IMR-90 (cell line): ENCODE measurements around the gene GNAI3. TPM values are rescaled to one million over a fixed set of nuclear protein-coding genes. Genes with fewer than 3 reads are reported as not detected.

Source experiments
- ATAC-seq: fragments of 200-7000 bp; cut with Tn5 transposase; 2 replicates; pipeline ENCODE4 v1.9.1; 2020; ENCODE audit warnings: low read depth, mild to moderate bottlenecking, moderate library complexity
- BruUV-seq: library from RNA; stranded (reverse); fragments of 400-500 nt; replicated peaks from 2 replicates; lab custom pipeline; 2021; lab: Mats Ljungman, UMichigan
- CTCF ChIA-PET: fragments of 300-600 bp; formaldehyde crosslinking; extraction: SDS; loops from one replicate; lab custom pipeline; 2021; ENCODE audit warnings: antibody characterized with exemption; lab: Yijun Ruan, JAX
- POLR2A ChIA-PET: fragments of 300-600 bp; sonication (Branson Sonifier 250); formaldehyde crosslinking; loops from one replicate; lab custom pipeline; 2022; ENCODE audit warnings: antibody characterized with exemption; ENCODE audit not compliant: unreplicated experiment; lab: Charles Lee
- DNase-seq: peaks from one replicate; pipeline ENCODE4 v3.0.0; 2013
- H2AFZ ChIP-seq: replicated peaks from 2 replicates; pipeline ENCODE3; 2013; ENCODE audit warnings: low read length, mild to moderate bottlenecking; ENCODE audit not compliant: poor library complexity
- H2AK5ac ChIP-seq: 2 replicates; pipeline ENCODE4 v1.6.1; 2013; ENCODE audit warnings: low read depth, low read length, inconsistent platforms
- H2AK9ac ChIP-seq: replicated peaks from 2 replicates; pipeline ENCODE3; 2013; ENCODE audit warnings: mild to moderate bottlenecking, low read depth, low read length, moderate library complexity; ENCODE audit not compliant: poor library complexity
- H2BK120ac ChIP-seq: 2 replicates; pipeline ENCODE4 v1.6.1; 2013; ENCODE audit warnings: low read depth, low read length, inconsistent platforms
- H2BK15ac ChIP-seq: 3 replicates; pipeline ENCODE4 v1.6.1; 2013; ENCODE audit warnings: low read depth, low read length, inconsistent platforms
- H2BK20ac ChIP-seq: 2 replicates; pipeline ENCODE4 v1.6.1; 2013; ENCODE audit warnings: low read depth, mild to moderate bottlenecking, inconsistent platforms, low read length, moderate library complexity
- H2BK5ac ChIP-seq: 2 replicates; pipeline ENCODE4 v1.6.1; 2013; ENCODE audit warnings: mild to moderate bottlenecking, low read depth, low read length, inconsistent platforms; ENCODE audit not compliant: poor library complexity, severe bottlenecking
- H3K14ac ChIP-seq: replicated peaks from 2 replicates; pipeline ENCODE4 v1.6.1; 2013; ENCODE audit warnings: low read depth, low read length, inconsistent platforms
- H3K18ac ChIP-seq: 2 replicates; pipeline ENCODE4 v1.6.1; 2013; ENCODE audit warnings: low read depth, low read length, control low read depth
- H3K23ac ChIP-seq: 2 replicates; pipeline ENCODE4 v1.6.1; 2013; ENCODE audit warnings: low read depth, low read length, inconsistent platforms
- H3K27ac ChIP-seq: 2 replicates; pipeline ENCODE4 v1.5.1; 2013; ENCODE audit warnings: mild to moderate bottlenecking, control low read depth, low read length; ENCODE audit not compliant: insufficient read depth
- H3K27me3 ChIP-seq: 2 replicates; pipeline ENCODE4 v1.6.1; 2013; ENCODE audit warnings: low read length; ENCODE audit not compliant: control insufficient read depth, insufficient read depth
- H3K36me3 ChIP-seq: 2 replicates; pipeline ENCODE4 v1.6.1; 2013; ENCODE audit warnings: low read length, mixed read lengths; ENCODE audit not compliant: control insufficient read depth, insufficient read depth
- H3K4ac ChIP-seq: 2 replicates; pipeline ENCODE4 v1.6.1; 2013; ENCODE audit warnings: low read depth, low read length, inconsistent platforms
- H3K4me1 ChIP-seq: 2 replicates; pipeline ENCODE4 v1.6.1; 2013; ENCODE audit warnings: low read length, mixed read lengths; ENCODE audit not compliant: control insufficient read depth, insufficient read depth
- H3K4me2 ChIP-seq: 2 replicates; pipeline ENCODE4 v1.6.1; 2013; ENCODE audit warnings: low read depth, mild to moderate bottlenecking, control low read depth, low read length, moderate library complexity
- H3K4me3 ChIP-seq: 2 replicates; pipeline ENCODE4 v1.5.1; 2013; ENCODE audit warnings: low read depth, mild to moderate bottlenecking, control low read depth, low read length, moderate library complexity; ENCODE audit not compliant: insufficient read depth
- H3K56ac ChIP-seq: 2 replicates; pipeline ENCODE4 v1.6.1; 2013; ENCODE audit warnings: low read length, inconsistent platforms; ENCODE audit not compliant: insufficient read depth; ENCODE audit errors: extremely low read depth
- H3K79me1 ChIP-seq, 2 experiments: 2 replicates each; pipeline ENCODE4 v1.6.1; 2013; ENCODE audit warnings: low read length in 2 of 2, inconsistent platforms in 1 of 2, low read depth in 1 of 2
- H3K9ac ChIP-seq: 2 replicates; pipeline ENCODE4 v1.6.1; 2013; ENCODE audit warnings: low read depth, low read length, control low read depth
- H3K9me1 ChIP-seq: 2 replicates; pipeline ENCODE4 v1.6.1; 2013; ENCODE audit warnings: low read length, inconsistent platforms; ENCODE audit not compliant: insufficient read depth
- H3K9me3 ChIP-seq: 2 replicates; pipeline ENCODE4 v1.6.1; 2013; ENCODE audit warnings: low read length; ENCODE audit not compliant: control insufficient read depth, insufficient read depth
- H4K20me1 ChIP-seq: 2 replicates; pipeline ENCODE4 v1.6.1; 2013; ENCODE audit warnings: low read length, inconsistent platforms; ENCODE audit not compliant: insufficient read depth
- H4K5ac ChIP-seq: 2 replicates; pipeline ENCODE4 v1.6.1; 2013; ENCODE audit warnings: mild to moderate bottlenecking, low read depth, low read length, control low read depth
- H4K8ac ChIP-seq, 2 experiments: 2 replicates each; pipeline ENCODE4 v1.6.1; 2013; ENCODE audit warnings: low read depth in 2 of 2, low read length in 2 of 2, control low read depth in 1 of 2, inconsistent platforms in 1 of 2
- H4K91ac ChIP-seq: 2 replicates; pipeline ENCODE4 v1.6.1; 2013; ENCODE audit warnings: low read depth, low read length, inconsistent platforms; ENCODE audit not compliant: insufficient read depth
- BHLHE40 ChIP-seq: fragments of 150-350 bp; IDR thresholded peaks from 2 replicates; pipeline ENCODE4 v1.6.1; 2016; ENCODE audit warnings: mild to moderate bottlenecking, low read depth, low read length
- MAFK ChIP-seq: IDR thresholded peaks from 2 replicates; pipeline ENCODE4 v1.6.1; 2012; ENCODE audit warnings: low read depth, low read length, improper control_type of control experiment
- MAZ ChIP-seq: IDR thresholded peaks from 2 replicates; pipeline ENCODE4 v1.6.1; 2012; ENCODE audit warnings: low read depth, mild to moderate bottlenecking, low read length, improper control_type of control experiment, moderate library complexity, borderline replicate concordance
- MXI1 ChIP-seq: IDR thresholded peaks from 2 replicates; pipeline ENCODE4 v1.6.1; 2012; ENCODE audit warnings: low read depth, mild to moderate bottlenecking, low read length, moderate library complexity, borderline replicate concordance
- NFE2L2 ChIP-seq: fragments of 150-350 bp; IDR thresholded peaks from 2 replicates; pipeline ENCODE4 v1.6.1; 2016; ENCODE audit warnings: low read depth, mild to moderate bottlenecking, low read length
- RAD21 ChIP-seq: IDR thresholded peaks from 2 replicates; pipeline ENCODE4 v1.6.1; 2012; ENCODE audit warnings: low read length, improper control_type of control experiment
- RFX5 ChIP-seq: IDR thresholded peaks from 2 replicates; pipeline ENCODE4 v1.8.0; 2012; ENCODE audit warnings: low read depth, mild to moderate bottlenecking, low read length, moderate library complexity
- SMC3 ChIP-seq: fragments of 150-350 bp; IDR thresholded peaks from 2 replicates; pipeline ENCODE4 v1.6.1; 2016; ENCODE audit warnings: low read depth, mild to moderate bottlenecking, antibody characterized with exemption, low read length, moderate library complexity
- WGBS, 2 experiments: methylation state at CpG; one replicate each; pipeline versions ENCODE4 v1.1.5 to v1.1.7; 2013; ENCODE audit warnings: missing lambda C conversion rate in 2 of 2; ENCODE audit not compliant: insufficient read length in 1 of 2; ENCODE audit errors: extremely low coverage in 2 of 2; 5-methylcytosine and 5-hydroxymethylcytosine counted together
- dilution Hi-C: fragments of 300-500 bp; cut with HindIII; formaldehyde crosslinking; loops from one replicate; pipeline ENCODE4 v1.14.3; 2018; ENCODE audit warnings: low sequenced_read_pairs; ENCODE audit not compliant: unreplicated experiment
- in situ Hi-C: fragments of 300-500 bp; cut with MboI; formaldehyde crosslinking; loops from 3 replicates; pipeline ENCODE4 v1.14.3; 2019; ENCODE audit warnings: low sequenced_read_pairs, inconsistent platforms, mixed read lengths
- intact Hi-C: fragments of 100-400 bp; cut with micrococcal nuclease; formaldehyde crosslinking; loops from 2 replicates; pipeline ENCODE4 v1.10.0; 2022
- polyA plus RNA-seq, 3 experiments: library from polyadenylated mRNA; depleted of rRNA; stranded (reverse); fragments of >200 nt; gene quantifications; 2 replicates each; pipeline ENCODE4 v1.2.3, GENCODE V29; 2012; ENCODE audit warnings: low replicate concordance in 1 of 3
- total RNA-seq: library from RNA; depleted of rRNA; stranded (reverse); fragments of >200 nt; gene quantifications from 2 replicates; pipeline ENCODE4 v1.2.3, GENCODE V29; 2012
- TF ChIP-seq, protein P1 (sequence below): fragments of 150-350 bp; IDR thresholded peaks from 2 replicates; pipeline ENCODE4 v1.6.1; 2016; ENCODE audit warnings: low read depth, mild to moderate bottlenecking, low read length, moderate library complexity, borderline replicate concordance
- TF ChIP-seq, protein P2 (sequence below): conservative IDR thresholded peaks from 2 replicates; pipeline ENCODE4 v1.5.1; 2012; ENCODE audit warnings: mild to moderate bottlenecking, low read depth, low read length, improper control_type of control experiment

Gene GNAI3
- total and polyA plus RNA-seq, 2 of the 4 experiments (the other 2 are of a cell fraction) = 5.9 to 14.9 TPM

DNA sequence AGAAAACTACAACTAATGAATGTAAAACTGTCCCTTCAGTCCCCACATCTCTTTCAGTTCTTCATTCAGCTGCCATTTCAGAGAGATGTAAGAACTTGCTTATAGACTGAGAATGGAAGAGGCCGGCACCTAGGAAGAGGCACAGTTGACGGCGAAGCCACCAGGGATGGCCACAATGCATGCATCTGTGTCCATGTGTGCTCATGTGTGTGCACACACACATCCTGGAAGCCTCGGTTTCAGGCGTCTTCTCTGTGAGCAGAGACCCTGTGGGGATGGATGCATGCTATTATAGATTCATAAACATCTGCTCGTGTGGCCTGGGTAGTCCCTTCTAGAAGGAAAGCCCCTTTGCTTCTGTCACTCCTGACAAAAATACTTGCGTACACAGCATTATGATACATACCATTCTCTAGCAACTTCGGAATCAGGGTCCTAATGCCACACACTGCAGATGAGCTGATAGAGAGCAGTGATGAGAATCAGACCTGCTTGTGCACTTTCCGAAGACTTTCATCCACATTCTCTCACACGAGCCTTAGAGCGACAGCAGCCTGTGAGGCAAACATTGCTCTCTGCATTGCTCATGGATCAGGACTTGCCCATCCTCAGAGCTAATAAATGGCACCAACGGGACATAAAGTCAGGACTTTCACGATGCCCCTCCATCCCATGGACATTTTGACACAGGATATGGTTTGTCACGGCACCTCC, 21.2 kb upstream of the GNAI3 start:
- Histone ChIP-seq H3K4ac (no peak overlapping the region), H2AK9ac (no peak overlapping the region), H3K23ac (no peak overlapping the region), H2AFZ (no peak overlapping the region), H2BK120ac (no peak overlapping the region), H3K18ac (no peak overlapping the region), H2AK5ac (no peak overlapping the region), H2BK20ac (no peak overlapping the region), H3K27ac (no peak overlapping the region), H3K4me2 (no peak overlapping the region), H4K8ac (no peak overlapping the region), H3K14ac (no peak overlapping the region), H3K56ac (no peak overlapping the region), H3K36me3 (no peaks in the 10 kb centered on the region), H3K4me1 (peaks cover 3% of the 10 kb centered on the region; the same call in 1 of the 2 replicates), H4K91ac (no peak overlapping the region), H2BK5ac (no peak overlapping the region), H4K20me1 (no peaks in the 10 kb centered on the region), H3K27me3 (peaks cover 18% of the 10 kb centered on the region), H3K4me3 (no peak overlapping the region), H3K79me1 (no peaks in the 10 kb centered on the region), H3K9ac (no peak overlapping the region), H3K9me1 (no peaks in the 10 kb centered on the region; the same call in 1 of the 2 replicates), H4K5ac (no peak overlapping the region), H2BK15ac (no peak overlapping the region), H3K9me3 (no peaks in the 10 kb centered on the region)
- POLR2A ChIA-PET = no interaction called here
- TF ChIP-seq MXI1 (no peak), MAZ (no peak), SMC3 (no peak), BHLHE40 (no peak), MAFK (no peak), RAD21 (no peak), NFE2L2 (no peak), RFX5 (no peak)
- TF ChIP-seq, protein P1, sequence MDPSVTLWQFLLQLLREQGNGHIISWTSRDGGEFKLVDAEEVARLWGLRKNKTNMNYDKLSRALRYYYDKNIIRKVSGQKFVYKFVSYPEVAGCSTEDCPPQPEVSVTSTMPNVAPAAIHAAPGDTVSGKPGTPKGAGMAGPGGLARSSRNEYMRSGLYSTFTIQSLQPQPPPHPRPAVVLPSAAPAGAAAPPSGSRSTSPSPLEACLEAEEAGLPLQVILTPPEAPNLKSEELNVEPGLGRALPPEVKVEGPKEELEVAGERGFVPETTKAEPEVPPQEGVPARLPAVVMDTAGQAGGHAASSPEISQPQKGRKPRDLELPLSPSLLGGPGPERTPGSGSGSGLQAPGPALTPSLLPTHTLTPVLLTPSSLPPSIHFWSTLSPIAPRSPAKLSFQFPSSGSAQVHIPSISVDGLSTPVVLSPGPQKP = no peak
- TF ChIP-seq, protein P2, sequence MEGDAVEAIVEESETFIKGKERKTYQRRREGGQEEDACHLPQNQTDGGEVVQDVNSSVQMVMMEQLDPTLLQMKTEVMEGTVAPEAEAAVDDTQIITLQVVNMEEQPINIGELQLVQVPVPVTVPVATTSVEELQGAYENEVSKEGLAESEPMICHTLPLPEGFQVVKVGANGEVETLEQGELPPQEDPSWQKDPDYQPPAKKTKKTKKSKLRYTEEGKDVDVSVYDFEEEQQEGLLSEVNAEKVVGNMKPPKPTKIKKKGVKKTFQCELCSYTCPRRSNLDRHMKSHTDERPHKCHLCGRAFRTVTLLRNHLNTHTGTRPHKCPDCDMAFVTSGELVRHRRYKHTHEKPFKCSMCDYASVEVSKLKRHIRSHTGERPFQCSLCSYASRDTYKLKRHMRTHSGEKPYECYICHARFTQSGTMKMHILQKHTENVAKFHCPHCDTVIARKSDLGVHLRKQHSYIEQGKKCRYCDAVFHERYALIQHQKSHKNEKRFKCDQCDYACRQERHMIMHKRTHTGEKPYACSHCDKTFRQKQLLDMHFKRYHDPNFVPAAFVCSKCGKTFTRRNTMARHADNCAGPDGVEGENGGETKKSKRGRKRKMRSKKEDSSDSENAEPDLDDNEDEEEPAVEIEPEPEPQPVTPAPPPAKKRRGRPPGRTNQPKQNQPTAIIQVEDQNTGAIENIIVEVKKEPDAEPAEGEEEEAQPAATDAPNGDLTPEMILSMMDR = no peak
- ATAC-seq = no peak
- in situ Hi-C loops = no loop called here
- no TSS peak for BruUV-seq
- dilution Hi-C loops = no loop called here
- WGBS, 2 experiments = 73% methylated on average over 6 of the region's 14 CpGs; no CpG with 5 or more reads in 1 of the 2 experiments
- CTCF ChIA-PET = interaction anchor here (1.3 kb wide), 1 partner anchor 37 kb away, joined by 4 read pairs; no protein-coding TSS in a partner anchor
- no peak for DNase-seq
- intact Hi-C loops = no loop called here
